ENCODE results near the gene NDRG2.

Gene NDRG2

GRCh38 chr14:21054768-21055145 lies 29.9 kb upstream of the NDRG2 start:
- no peak for TF ChIP-seq CTCF (conservative IDR thresholded peaks at IDR 0.05)
- peak overlapping the region; percentile 32 for H3K27ac ChIP-seq

GRCh38 chr14:21054123-21054767 lies 29.4 kb upstream of the NDRG2 start:
- no peak for TF ChIP-seq CTCF (conservative IDR thresholded peaks at IDR 0.05)
- peak overlapping the region; percentile 32 for H3K27ac ChIP-seq

GRCh38 chr14:21053184-21054122 lies 28.6 kb upstream of the NDRG2 start:
- TF ChIP-seq CTCF (conservative IDR thresholded peaks at IDR 0.05) = no peak
- peak overlapping the region; percentile 32; the same call in 1 of the 2 replicates for H3K27ac ChIP-seq

GRCh38 chr14:21050597-21050996 lies 25.7 kb upstream of the NDRG2 start:
- no peak for TF ChIP-seq CTCF (conservative IDR thresholded peaks at IDR 0.05)
- H3K27ac ChIP-seq = no peak overlapping the region

- H3K27ac ChIP-seq = no peak overlapping the region
- TF ChIP-seq CTCF (conservative IDR thresholded peaks at IDR 0.05) = no peak
Observed at GRCh38 chr14:21049271-21049673, 24.4 kb upstream of the NDRG2 start.

GRCh38 chr14:21048638-21049037 lies 23.8 kb upstream of the NDRG2 start:
- H3K27ac ChIP-seq = no peak overlapping the region
- no peak for TF ChIP-seq CTCF (conservative IDR thresholded peaks at IDR 0.05)

- H3K27ac ChIP-seq = no peak overlapping the region
- no peak for TF ChIP-seq CTCF (conservative IDR thresholded peaks at IDR 0.05)
Observed at GRCh38 chr14:21047378-21047781, 22.5 kb upstream of the NDRG2 start.

All from VCaP (cell line).